Uterus (tissue), 4 donors: ENCODE data around the gene PTPRN2. TPM values are rescaled to one million over a fixed set of nuclear protein-coding genes. Genes with fewer than 3 reads are reported as not detected.

Experiments used
- DNase-seq, 2 donors: peaks; one replicate each; pipeline ENCODE4 v3.0.0-alpha.2; 2019 to 2020
- H3K27ac ChIP-seq, 2 donors: fragments of 200-600 bp; sonication (generic); 1 replicate in 1 of 2; 2 replicates in 1 of 2; pipeline ENCODE4 v1.5.1; 2016 to 2018
- H3K27me3 ChIP-seq, 2 donors: fragments of 200-600 bp; sonication (generic); one replicate each; pipeline ENCODE4 v1.5.1; 2018 to 2019; ENCODE audit warnings: control low read depth in 1 of 2
- H3K36me3 ChIP-seq, 2 donors: fragments of 200-600 bp; sonication (generic); one replicate each; pipeline ENCODE4 v1.5.1; 2019; ENCODE audit warnings: control low read depth in 1 of 2
- H3K4me1 ChIP-seq, 2 donors: fragments of 200-600 bp; sonication (generic); one replicate each; pipeline ENCODE4 v1.5.1; 2018 to 2019; ENCODE audit warnings: control low read depth in 1 of 2
- H3K4me3 ChIP-seq, 2 donors: fragments of 200-600 bp; sonication (generic); 1 replicate in 1 of 2; 2 replicates in 1 of 2; pipeline ENCODE4 v1.5.1; 2018 to 2019; ENCODE audit warnings: mild to moderate bottlenecking in 1 of 2
- H3K9me3 ChIP-seq, 2 donors: fragments of 200-600 bp; sonication (generic); one replicate each; pipeline ENCODE4 v1.5.1; 2019; ENCODE audit warnings: control low read depth in 1 of 2
- POLR2A ChIP-seq, 2 donors: fragments of 450-650 bp; IDR thresholded peaks; one replicate each; pipeline ENCODE4 v1.6.1; 2016; ENCODE audit warnings: antibody characterized with exemption in 2 of 2, mild to moderate bottlenecking in 1 of 2, moderate library complexity in 1 of 2
- intact Hi-C: fragments of 100-400 bp; cut with DNase I; formaldehyde crosslinking; loops from one replicate; pipeline ENCODE4 v1.15.1; 2023; ENCODE audit warnings: low total_unique reads
- total RNA-seq, 4 donors: library from RNA; depleted of rRNA in 3 of 4; stranded (reverse); fragments of >200 nt in 3 of 4; gene quantifications; one replicate each; pipeline versions ENCODE4 v1.1.0 to v1.2.4, GENCODE V29; 2014 to 2023
- TF ChIP-seq, protein P1 (sequence below), 4 experiments: fragments of 200-600 bp in 2 of 4; fragments of 450-650 bp in 2 of 4; sonication (generic) in 2 of 4; IDR thresholded peaks; one replicate each; pipeline ENCODE4 v1.5.1; 2016 to 2019; ENCODE audit warnings: antibody characterized with exemption in 4 of 4, mild to moderate bottlenecking in 2 of 4, moderate library complexity in 1 of 4
- donor health status: DM: yes; HTN: yes; CAD: no.

The PTPRN2 gene
- total RNA-seq, 4 donors from 2014 or later, result 1.2 to 5.2 (median 2.3) TPM

DNA sequence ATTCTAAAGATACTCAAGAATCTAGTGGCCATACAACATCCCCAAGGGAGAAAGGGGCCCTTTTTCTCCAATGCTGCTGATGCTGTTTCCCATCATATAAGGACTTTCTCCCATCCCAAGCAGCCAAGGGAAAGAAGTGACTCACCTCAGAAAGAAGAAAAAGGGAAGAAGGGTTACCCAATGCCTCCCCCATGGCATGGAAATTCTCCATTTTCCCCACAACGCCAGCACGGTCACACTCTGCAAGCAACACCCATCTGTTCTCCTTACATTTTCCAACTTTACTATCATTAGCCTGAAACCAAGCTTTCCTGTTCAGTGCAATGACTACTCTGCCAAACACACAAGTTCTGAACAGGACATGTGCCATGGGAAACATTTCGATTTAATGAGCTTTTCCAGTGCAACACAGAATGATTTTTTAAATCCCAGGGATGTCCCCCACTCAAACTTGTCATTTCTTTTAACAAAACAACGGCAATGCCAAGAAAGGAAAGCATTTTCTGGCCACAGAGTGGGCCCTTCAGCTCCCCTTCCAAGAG, 67.9 kb downstream of the PTPRN2 start:
- no peaks in the 10 kb centered on the region for H3K9me3 ChIP-seq
- no peaks in the 10 kb centered on the region for H3K4me1 ChIP-seq
- no peaks in the 10 kb centered on the region for H3K36me3 ChIP-seq
- no peak overlapping the region for H3K4me3 ChIP-seq
- DNase-seq, result no peak
- H3K27me3 ChIP-seq, result no peaks in the 10 kb centered on the region
- intact Hi-C loops, result no loop called here
- H3K27ac ChIP-seq, result no peak overlapping the region
- TF ChIP-seq, protein P1, sequence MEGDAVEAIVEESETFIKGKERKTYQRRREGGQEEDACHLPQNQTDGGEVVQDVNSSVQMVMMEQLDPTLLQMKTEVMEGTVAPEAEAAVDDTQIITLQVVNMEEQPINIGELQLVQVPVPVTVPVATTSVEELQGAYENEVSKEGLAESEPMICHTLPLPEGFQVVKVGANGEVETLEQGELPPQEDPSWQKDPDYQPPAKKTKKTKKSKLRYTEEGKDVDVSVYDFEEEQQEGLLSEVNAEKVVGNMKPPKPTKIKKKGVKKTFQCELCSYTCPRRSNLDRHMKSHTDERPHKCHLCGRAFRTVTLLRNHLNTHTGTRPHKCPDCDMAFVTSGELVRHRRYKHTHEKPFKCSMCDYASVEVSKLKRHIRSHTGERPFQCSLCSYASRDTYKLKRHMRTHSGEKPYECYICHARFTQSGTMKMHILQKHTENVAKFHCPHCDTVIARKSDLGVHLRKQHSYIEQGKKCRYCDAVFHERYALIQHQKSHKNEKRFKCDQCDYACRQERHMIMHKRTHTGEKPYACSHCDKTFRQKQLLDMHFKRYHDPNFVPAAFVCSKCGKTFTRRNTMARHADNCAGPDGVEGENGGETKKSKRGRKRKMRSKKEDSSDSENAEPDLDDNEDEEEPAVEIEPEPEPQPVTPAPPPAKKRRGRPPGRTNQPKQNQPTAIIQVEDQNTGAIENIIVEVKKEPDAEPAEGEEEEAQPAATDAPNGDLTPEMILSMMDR (IDR thresholded peaks at IDR 0.05), result no peak
- no peak for TF ChIP-seq POLR2A (IDR thresholded peaks at IDR 0.05)

DNA sequence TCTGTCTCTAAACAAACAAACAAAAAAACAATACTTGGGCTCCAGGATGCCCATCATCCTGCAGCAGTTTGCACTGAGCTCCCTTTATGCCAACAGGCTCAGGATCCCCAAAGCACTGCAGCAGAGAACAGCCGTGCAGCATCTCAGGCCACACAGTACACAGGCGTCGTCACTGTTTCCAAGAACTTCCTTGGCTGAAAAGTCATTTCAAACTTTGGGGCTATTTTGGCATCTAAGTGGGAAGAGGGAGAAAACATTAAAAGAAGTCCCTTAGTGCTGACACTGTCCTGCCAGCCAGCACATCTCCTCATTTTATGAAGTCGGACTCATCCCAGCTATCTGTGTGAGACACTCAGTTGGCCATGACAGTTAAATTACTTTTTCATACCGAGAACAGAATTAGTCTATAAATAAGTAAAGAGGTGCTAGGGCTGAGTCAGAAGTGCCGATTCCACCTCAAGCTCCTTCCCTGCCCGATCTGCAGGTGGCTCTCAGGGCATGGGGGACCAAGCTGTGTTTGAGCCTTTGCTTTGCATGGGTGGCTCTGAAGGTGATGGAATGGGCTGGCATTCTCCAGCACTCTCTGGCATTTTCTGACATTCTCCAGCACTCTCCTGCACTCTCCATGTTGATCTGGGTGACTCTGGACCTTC, 68.5 kb downstream of the PTPRN2 start:
- intact Hi-C loops, result no loop called here
- Histone ChIP-seq H3K4me1 (no peaks in the 10 kb centered on the region), H3K4me3 (no peak overlapping the region), H3K9me3 (no peaks in the 10 kb centered on the region), H3K27me3 (no peaks in the 10 kb centered on the region), H3K27ac (no peak overlapping the region), H3K36me3 (no peaks in the 10 kb centered on the region)
- TF ChIP-seq, protein P1 (IDR thresholded peaks at IDR 0.05), result no peak
- TF ChIP-seq POLR2A (IDR thresholded peaks at IDR 0.05), result no peak
- DNase-seq, result no peak

DNA sequence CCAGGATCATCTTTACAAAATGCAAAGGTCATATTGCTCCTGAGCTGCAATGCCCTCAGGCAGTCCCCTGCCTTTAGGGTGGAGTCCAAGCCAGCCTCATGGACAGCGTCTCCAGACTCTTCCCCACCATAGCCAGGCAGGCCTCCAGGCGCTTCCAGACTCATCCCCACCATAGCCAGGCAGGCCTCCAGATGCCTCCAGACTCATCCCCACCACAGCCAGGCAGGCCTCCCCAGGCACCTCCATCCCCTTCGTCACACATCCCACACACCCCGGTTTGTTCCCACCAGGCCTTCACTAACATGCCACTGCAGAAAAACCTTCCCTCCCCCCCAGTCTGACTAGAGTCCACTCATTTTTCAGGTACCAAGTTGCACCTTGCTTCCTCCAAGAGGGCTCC, 70.1 kb downstream of the PTPRN2 start:
- intact Hi-C loops, result no loop called here
- no peak overlapping the region for H3K27ac ChIP-seq
- no peak for DNase-seq
- no peaks in the 10 kb centered on the region for H3K36me3 ChIP-seq
- TF ChIP-seq POLR2A (IDR thresholded peaks at IDR 0.05), result no peak
- TF ChIP-seq, protein P1 (IDR thresholded peaks at IDR 0.05), result no peak
- no peaks in the 10 kb centered on the region for H3K27me3 ChIP-seq
- H3K9me3 ChIP-seq, result no peaks in the 10 kb centered on the region
- no peak overlapping the region for H3K4me3 ChIP-seq
- no peaks in the 10 kb centered on the region for H3K4me1 ChIP-seq

DNA sequence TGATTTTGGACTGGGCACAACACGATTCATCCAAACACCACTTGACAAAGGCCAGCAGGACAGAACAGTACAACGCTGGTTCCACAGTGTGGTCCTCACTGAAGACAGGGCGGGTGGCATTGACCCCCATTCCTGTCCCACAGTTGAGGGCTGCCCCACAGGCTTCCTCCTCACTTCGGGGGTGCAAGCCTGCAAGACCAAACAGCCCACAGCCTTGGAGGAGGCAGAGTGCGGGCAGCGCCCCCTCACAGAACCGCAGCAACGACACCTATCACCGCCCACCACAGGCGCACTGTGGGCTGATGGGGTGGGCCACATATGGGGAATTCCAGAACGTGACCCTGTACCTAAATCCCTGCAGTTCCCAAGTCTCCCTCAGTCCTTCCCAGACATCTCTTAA, 70.6 kb downstream of the PTPRN2 start:
- no peaks in the 10 kb centered on the region for H3K9me3 ChIP-seq
- H3K4me1 ChIP-seq, result no peaks in the 10 kb centered on the region
- TF ChIP-seq, protein P1 (IDR thresholded peaks at IDR 0.05), result no peak
- no peak for TF ChIP-seq POLR2A (IDR thresholded peaks at IDR 0.05)
- H3K27ac ChIP-seq, result no peak overlapping the region
- H3K36me3 ChIP-seq, result no peaks in the 10 kb centered on the region
- intact Hi-C loops, result no loop called here
- H3K27me3 ChIP-seq, result no peaks in the 10 kb centered on the region
- H3K4me3 ChIP-seq, result no peak overlapping the region
- no peak for DNase-seq

DNA sequence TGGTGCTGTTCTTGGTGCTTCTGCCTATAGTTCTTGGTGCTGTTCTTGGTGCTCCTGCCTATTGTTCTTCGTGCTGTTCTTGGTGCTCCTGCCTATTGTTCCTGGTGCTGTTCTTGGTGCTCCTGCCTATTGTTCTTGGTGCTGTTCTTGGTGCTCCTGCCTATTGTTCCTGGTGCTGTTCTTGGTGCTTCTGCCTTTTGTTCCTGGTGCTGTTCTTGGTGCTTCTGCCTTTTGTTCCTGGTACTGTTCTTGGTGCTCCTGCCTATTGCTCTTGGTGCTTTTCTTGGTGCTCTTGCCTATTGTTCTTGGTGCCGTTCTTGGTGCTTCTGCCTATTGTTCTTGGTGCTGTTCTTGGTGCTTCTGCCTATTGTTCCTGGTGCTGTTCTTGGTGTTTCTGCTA, 71.1 kb downstream of the PTPRN2 start:
- no peak for TF ChIP-seq POLR2A (IDR thresholded peaks at IDR 0.05)
- TF ChIP-seq, protein P1 (IDR thresholded peaks at IDR 0.05), result no peak
- Histone ChIP-seq H3K4me1 (no peaks in the 10 kb centered on the region), H3K27me3 (no peaks in the 10 kb centered on the region), H3K36me3 (no peaks in the 10 kb centered on the region), H3K4me3 (no peak overlapping the region), H3K27ac (no peak overlapping the region), H3K9me3 (no peaks in the 10 kb centered on the region)
- intact Hi-C loops, result no loop called here
- DNase-seq, result no peak
